HG02970 (cell line): ENCODE data around the gene RGPD8.
"Not testable (repeated sequence)": the region's sequence is repeated elsewhere in the genome, so short reads cannot be mapped to it uniquely, and the experiment has no call there.

ENCODE experiments used
- ATAC-seq: cut with Tn5 transposase; IDR thresholded peaks from one replicate; pipeline ENCODE4 v1.9.1; 2021; ENCODE audit warnings: mild to moderate bottlenecking, moderate library complexity, moderate number of reproducible peaks; ENCODE audit not compliant: unreplicated experiment, low FRiP score

The RGPD8 gene

DNA sequence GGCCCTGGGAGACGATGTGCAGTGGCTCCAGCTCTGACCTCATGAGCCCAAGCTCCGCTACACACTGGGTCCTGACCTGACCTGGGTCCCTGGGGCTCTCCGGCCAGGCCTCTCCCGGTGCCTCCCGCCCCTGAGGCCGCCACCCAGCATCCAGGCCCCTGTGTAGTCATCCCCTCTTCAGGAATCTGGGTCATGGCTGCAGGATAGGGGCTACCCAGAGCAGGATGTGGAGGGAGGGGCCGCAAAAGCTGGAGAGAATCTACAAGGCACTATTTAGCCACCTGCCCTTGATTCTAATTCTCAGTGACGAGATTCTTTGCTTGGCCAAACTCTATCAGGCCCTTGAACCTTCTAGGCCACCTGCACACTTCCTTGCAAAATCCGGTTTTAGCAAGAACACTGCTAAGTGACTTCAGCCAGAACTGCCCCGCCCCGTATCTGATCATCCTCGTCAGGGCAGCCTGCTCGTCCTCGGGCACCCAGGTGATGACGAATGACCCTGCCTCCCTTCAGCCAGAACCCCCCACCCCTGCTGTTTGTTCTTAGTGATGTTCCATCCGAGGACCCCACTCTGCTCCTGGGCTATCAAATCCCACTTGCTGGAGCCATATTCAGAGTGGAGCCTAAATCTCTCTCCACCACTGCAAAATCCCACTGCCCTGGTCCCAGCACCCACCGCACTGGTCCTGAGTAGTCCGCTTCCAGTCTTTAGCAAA, 2.4 kb upstream of the RGPD8 start:
- ATAC-seq = not testable (repeated sequence)

DNA sequence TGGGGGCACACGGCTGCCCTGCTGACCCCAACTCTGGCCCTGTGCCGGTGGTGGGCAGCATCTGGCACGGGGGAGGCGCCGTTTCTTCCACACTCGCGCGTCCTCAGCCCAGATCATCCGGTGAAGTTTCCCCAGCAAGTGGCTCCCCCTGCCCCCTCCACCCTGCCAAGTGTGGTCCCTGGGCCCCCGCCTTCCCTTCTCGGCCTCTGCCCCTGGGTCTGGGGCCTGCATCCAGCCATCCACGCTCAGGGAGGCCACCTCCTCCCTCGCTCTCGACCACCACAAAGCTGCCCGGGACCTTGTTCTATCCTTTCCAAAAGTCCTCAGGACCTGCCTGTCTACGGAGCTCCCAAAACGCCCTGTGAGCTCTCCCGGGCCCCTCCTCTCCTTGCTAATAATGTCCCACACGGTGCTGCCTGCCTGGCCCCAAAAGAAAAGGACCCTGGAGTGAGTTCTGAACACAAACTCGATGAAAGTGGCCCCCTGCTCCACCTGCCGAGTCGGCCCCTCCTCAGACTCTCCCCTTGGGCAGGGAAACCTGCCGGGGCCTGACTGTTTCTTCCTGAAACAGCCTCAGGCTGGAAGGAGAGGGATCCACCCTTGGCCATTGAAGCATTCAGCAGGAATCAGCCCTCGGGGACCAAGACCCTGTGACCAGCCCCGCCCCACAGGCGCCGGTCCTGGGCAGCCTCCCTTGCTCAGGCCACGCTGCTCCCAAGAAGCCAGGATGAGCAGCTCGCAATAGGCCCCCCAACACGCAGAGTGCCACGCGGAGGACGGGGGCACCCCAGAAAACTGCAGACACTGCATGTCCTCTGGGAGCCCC, 1.7 kb upstream of the RGPD8 start:
- ATAC-seq = not testable (repeated sequence)

DNA sequence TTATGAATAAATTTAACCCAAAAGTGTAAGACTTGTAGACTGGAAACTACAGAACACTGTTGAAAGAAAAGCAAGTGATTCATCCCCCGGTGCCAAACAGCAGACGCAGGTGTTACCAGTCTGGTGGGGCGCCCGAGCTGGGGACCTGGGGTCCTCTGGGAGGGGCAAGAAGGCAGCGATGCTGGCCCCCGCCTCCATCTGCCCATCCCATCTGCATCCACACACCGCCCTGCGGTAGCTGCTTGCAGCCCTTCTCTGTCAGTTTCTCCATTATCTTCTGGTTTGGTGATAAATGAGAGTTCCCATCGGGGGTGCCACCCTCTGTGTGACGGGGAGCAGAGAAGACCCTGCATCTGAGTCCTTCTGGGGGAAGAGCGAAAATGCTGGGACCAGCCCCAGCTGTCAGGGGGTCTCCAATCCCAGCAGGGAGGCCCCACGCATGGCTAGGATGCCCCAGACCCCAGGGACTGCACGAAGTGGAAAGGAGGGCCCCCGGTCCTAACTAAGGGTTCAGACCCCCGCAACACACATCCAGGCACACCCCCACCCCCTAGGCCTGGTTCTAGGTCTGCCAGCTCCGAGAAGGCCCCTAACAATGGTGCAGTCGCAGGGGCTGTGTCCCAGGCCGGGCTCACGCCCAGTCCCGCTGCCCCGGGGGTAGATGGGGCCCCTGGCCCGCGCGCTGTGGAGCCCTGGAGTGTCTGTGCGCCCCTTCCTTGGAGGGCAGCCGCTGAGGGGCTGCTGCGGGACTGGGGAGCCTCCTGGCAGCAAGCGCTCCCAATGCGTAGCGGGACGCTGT, 686 bp upstream of the RGPD8 start:
- ATAC-seq = no peak

DNA sequence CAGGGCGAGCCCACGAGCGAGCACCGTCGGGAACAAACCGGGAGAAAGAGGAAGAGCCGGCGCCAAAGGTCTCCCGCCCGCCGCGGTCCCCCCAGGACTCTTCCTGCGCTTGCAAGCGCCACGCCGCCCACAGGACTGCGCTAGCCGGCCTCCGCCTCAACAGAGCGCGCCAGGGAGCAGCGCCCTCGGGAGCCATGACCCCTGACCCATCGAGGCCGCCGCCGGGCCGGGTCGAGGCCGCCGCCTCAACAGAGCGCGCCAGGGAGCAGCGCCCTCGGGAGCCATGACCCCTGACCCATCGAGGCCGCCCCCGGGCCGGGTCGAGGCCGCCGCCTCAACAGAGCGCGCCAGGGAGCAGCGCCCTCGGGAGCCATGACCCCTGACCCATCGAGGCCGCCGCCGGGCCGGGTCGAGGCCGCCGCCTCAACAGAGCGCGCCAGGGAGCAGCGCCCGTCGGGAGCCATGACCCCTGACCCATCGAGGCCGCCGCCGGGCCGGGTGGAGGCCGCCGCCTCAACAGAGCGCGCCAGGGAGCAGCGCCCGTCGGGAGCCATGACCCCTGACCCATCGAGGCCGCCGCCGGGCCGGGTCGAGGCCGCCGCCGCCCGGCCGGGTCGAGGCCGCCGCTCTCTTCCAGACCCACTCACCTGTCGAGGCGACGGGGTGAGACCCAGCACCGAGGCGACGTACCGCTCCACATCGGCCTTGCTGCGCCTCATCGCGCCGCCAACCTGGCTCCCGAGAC, 538 bp downstream of the RGPD8 start:
- peak; percentile 31 for ATAC-seq

DNA sequence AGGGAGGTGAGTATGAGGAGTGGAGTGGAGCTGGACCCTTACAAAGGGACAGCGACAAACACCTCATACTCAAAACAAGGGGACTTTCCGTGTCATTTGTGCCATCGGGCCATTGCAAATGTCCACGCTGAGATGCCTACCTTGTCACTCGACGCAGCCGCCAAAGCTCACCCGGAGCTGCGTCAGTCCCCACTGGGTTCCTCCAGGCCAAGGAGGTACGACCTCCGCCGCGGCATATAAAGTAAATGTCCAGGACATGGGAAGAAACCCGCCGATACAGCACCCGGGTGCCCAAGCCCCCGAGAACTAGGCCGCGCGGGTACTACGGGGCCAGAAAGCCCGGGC, 1.1 kb downstream of the RGPD8 start:
- not testable (repeated sequence) for ATAC-seq

DNA sequence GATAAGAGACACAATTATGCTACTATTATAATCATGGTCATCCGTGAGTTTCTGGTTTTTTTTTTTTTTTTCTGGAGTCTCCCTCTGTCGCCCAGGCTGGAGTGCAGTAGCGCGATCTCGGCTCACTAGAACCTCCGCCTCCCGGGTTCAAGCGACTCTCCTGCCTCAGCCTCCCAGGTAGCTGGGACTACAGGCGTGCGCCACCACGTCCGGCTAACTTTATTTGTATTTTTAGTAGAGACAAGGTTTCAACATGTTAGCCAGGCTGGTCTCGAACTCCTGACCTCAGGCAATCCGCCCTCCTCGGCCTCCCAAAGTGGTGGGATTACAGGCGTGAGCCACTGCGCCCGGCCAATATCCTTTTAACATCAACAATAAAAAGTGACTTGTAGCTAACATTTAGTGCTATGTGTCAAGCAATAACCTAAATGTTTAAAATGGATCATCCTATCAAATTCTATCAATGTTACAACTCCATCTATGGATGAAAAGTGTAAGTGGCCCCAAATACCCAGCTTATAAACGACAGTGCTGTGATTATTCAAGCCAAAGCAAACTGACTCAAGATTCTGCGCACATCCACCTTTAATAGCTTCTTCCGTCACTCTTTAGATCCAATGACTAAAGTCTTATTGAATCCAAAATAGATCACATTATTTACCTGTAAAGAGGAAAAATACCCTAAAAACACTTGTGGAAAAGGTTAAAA, 1.7 kb downstream of the RGPD8 start:
- not testable (repeated sequence) for ATAC-seq

DNA sequence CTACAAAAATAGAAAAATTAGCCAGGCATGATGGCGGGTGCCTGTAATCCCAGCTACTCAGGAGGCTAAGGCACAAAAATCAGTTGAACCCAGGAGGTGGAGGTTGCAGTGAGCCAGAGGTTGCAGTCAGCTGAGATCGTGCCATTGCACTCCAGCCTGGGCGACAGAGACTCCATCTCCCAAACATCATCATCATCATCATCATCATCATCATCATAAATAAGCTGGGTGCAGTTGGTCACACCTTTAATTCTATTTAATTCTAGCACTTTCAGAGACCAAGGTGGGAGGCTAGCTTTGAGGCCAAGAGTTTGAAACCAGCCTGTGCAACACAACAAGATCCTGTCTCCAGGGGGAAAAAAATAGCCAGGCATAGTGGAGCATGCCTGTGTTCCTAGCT, 8.9 kb downstream of the RGPD8 start:
- ATAC-seq = not testable (repeated sequence)

DNA sequence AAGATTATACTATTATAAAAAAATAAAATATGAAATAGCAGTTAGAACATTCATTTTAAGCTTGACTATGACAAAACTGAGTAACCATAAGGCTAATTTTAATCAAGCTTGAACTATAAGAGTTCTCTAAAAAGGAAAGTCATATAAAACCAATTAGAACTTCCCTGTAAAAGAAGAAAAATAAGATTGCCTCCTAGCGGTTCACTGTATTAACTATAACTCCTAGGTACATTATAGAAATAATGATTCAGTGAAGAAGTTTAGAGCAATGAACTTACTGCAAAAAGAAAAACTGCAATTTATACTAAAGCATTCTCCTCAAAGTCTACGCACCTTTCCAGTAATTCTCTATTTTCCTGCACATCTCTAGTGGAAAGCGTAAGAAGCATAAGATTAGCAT, 16.6 kb downstream of the RGPD8 start:
- not testable (repeated sequence) for ATAC-seq

DNA sequence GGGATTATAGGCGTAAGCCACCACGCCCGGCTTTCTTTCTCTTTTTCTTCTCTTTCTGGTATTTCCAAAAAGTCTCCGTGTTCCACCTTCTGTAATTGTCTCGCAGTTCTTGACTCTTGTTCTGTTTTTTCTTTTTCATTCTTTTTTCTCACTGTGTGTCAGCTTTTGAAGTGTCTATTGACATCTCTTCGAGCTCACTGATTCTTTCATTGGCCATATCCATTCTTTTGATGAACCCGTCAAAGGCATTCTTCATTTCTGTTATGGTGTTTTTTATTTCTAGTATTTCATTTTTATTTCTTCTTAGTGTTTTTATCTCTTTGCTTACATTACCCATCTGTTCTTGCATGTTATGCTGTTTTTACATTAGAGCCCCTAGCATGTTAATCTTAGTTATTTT, 73.4 kb downstream of the RGPD8 start:
- not testable (repeated sequence) for ATAC-seq

DNA sequence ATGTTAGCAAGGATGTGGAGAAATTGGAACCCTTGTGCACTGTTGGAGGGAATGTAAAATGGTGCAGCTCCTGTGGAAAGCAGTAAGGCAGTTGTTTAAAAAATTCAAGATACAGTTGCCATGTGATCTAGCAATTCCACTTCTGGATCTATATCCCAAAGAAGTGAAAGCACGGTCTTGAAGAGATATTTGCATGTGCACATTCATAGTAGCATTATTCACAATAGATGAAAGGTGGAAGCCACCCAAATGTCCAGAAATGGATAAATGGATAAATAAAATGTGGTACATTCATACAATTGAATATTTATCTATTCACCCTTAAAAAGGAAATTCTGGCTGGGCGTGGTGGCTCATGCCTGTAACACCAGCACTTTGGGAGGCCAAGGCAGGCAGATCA, 79.1 kb downstream of the RGPD8 start:
- ATAC-seq = not testable (repeated sequence)

DNA sequence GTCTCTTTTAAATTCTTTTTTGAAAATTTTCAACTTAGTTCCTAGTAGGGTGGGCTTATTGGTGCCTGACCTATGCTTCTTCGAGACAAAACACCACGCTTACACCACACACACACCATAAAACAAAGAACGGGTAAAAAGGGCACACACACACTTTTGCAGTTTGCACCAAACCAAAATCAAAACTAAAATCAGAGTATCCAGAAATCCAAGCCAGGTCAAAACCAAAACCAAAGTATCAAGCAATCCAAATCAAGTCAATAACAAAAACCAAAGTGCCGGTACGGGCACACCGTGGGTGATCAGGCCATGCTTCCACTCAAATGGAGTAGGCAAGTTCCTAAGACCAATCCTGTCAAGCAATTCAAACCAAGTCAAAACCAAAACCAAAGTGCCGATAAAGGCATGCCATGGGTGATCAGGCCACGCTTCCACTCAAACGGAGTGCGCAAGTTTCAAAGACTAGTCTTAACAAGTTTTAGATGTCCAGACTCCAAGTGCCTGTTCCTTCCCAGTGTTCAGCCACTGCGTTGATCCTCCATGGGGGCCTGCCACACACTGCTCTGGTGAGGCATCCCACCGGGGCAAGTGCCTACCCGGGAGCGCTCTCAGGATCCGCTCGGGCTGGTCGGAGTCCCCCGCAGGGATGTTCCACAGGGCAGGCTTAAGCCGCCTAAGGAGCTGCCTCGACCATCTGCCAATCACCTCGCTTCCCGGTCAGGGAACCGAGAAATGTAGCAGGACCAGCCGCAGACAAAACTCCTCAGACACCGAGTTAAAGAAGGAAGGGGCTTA, 80.4 kb downstream of the RGPD8 start:
- not testable (repeated sequence) for ATAC-seq

DNA sequence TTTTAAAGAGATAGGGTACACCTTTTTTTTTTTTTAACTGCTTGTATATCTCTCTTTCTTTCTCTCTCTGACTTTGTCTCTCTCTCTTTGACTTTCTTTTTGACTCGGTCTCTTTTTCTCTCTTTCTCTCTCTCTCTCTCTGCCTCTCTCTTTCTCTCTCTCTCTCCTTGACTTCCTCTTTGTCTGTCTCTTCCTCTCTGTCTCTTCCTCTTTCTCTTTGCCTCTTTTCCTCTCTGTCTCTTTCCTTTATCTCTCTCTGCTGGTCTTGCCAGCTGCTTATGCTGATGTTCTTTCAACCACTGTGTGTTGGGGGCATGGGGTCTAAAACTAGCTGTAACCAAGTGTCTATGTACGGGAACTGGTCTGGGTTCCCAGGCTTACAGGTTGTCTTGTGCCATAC, 81.2 kb downstream of the RGPD8 start:
- ATAC-seq = not testable (repeated sequence)

DNA sequence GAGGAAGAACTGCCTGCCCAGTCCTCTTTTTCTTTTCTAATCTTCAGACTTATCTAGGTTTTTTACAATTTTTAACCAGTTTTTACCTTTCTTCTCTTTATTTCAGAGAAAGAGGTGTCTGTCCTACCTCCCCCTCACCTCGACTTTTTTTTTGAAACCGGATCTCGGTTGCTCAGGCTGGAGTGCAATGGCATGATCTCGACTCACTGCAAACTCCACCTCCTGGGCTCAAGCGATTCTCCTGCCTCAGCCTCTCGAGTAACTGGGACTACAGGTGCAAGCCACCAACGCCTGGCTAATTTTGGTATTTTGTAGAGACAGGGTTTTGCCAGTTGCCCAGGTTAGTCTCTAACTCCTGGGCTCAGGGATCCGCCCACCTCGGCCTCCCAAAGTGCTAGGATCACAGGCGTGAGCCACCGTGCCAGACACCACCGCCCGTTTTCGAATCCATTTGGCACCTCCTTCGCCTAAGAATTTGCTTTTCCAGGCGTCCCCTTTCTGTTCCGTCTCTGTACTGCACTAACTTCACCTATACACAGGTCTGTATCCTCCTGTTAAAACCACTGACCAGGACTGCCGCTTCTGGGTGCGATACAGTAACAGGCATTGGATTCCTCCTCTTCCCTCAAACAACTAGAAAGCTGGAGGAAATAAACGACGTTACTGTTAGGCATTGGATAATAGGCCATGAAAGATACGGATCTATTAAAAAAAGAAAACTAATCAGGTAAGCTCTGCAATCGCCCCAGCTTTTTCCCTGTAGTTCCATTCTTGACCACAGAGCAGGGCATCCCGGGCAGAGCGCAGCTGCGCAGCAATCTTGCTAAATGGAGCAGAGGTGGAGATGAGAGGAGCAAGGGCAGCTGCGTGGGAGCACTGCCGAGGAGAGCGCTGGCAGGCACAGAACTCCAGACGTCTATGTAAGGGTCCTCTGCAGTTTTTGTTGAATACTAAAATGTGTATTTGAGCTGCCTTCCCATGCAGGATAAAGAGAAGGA, 88.1 kb downstream of the RGPD8 start:
- no peak for ATAC-seq

DNA sequence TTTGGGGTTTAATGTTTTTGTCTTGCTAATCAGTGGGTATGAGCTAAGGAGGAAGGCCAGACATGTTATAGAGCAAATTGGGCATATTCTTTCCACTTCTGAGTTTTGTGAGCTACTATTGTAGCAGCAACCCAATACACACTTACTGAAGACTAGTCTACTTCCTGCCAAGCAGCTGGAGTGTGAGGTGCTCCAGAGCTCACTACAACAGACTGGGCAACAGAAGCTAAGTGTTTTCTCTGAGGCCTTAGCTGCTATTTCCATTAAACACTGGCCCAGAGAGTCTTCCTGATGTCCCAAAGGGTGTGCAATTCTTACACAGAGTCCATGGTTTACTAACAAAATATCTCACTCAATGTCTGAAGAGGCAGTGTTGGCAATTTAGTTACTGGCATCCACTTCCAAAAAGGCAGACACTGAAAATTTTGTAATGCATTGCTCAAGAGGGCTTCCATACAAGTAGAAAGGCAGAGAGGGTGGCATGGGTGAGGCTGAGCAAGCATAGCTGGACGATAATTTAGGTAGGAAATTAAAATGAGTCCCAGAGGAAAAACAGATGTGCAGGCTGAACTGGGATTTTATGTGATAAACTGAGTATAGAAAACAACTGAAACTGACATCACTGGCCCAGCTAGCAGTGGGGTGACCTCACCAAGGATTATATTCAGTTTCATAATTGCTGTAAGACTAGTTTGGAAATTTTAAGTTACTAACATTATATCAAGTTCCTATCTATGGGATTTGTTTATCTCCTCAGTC, 89.4 kb downstream of the RGPD8 start:
- no peak for ATAC-seq

DNA sequence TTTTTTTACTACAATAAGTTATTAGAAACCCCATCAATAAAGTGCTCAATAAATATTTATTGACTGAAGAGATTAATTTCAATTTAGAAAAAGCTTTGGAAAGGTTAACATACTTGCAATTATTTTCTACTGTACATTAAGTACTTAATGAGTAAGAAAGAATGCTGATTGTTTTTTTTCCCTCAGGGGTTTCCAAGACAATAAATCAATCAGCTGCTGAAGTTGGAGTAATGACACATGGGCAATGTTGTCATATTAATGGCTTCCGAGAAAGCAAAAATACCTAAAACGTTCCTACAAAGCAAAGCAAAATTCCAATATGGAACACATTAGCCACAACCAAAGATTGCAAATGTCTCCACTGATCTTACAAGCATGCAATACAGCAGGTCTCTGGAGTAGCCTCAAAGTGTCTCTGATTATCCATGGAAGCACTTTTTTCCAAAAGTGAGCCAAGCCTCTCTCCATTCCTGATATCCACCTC, 91.3 kb downstream of the RGPD8 start:
- ATAC-seq = no peak

DNA sequence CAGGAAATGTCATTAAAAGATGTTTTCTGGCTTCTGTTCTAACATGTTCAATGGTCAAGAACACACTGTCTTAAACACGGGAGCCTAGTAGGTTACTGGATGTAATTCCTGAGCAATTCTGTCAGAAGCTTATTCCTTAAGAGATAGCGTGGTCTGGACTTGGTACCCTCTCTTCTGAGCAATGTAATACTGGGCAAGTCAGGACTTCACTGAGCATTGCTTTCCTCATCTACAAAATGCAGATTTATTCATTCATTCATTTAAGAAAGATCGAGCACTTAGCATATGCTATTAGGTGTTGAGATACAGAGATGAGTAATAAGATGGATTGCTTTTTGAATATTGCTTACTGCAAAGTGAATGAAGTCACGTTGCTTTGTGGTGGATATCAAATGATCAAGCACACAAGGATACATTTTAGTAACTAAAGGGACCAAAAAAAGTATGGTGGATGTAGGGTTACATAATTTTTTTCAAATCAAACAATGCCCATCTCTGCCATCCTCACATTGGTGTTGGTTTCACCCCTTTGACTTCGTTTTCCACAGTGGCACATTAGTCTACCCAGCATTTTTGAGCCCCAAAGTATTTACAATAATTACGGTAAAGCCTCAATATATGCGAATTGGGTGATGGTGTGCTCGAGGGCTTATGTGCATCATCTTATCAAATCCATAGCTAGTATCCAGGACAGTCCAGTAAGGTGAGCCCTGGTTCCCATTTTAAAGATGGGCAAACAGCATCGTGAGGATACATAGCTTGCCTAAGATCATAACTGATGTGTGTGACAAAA, 92.8 kb downstream of the RGPD8 start:
- ATAC-seq = no peak
